Endodermal cell (in vitro differentiated cells): Measurements from ENCODE around the gene POGLUT3. TPM values are rescaled to one million over a fixed set of nuclear protein-coding genes. Genes with fewer than 3 reads are reported as not detected.

ENCODE experiments used
- DNase-seq: peaks from one replicate; pipeline ENCODE4 v3.0.0-alpha.2; 2017
- H3K27ac ChIP-seq: 2 replicates; pipeline ENCODE4 v1.5.1; 2013; ENCODE audit warnings: mild to moderate bottlenecking, low read depth, low read length, moderate library complexity
- H3K27me3 ChIP-seq: 2 replicates; pipeline ENCODE4 v1.6.1; 2013; ENCODE audit warnings: mild to moderate bottlenecking, low read length, moderate library complexity; ENCODE audit not compliant: insufficient read depth, control insufficient read depth, poor library complexity, severe bottlenecking
- H3K36me3 ChIP-seq: 2 replicates; pipeline ENCODE4 v1.7.0; 2013; ENCODE audit warnings: mild to moderate bottlenecking, low read length, moderate library complexity; ENCODE audit not compliant: control insufficient read depth, insufficient read depth
- H3K4me1 ChIP-seq: one replicate; pipeline ENCODE4 v1.7.0; 2013; ENCODE audit warnings: low read length; ENCODE audit not compliant: control insufficient read depth, insufficient read depth
- H3K4me3 ChIP-seq: 2 replicates; pipeline ENCODE4 v1.5.1; 2013; ENCODE audit warnings: mild to moderate bottlenecking, low read length, moderate library complexity
- H3K9ac ChIP-seq: 2 replicates; pipeline ENCODE4 v1.6.1; 2013; ENCODE audit warnings: mild to moderate bottlenecking, low read length, moderate library complexity; ENCODE audit not compliant: poor library complexity, severe bottlenecking; ENCODE audit errors: extremely low read depth
- H3K9me3 ChIP-seq: 2 replicates; pipeline ENCODE4 v1.6.1; 2013; ENCODE audit warnings: mild to moderate bottlenecking, low read length, moderate library complexity; ENCODE audit not compliant: control insufficient read depth
- H3K27ac Mint-ChIP-seq: 2 replicates; pipeline ENCODE4 v1.8.0; 2020; ENCODE audit warnings: mixed read lengths
- H3K27me3 Mint-ChIP-seq: 2 replicates; pipeline ENCODE4 v1.8.0; 2021; ENCODE audit warnings: mild to moderate bottlenecking, mixed read lengths; ENCODE audit not compliant: insufficient read depth
- H3K36me3 Mint-ChIP-seq: 2 replicates; pipeline ENCODE4 v1.8.0; 2020; ENCODE audit warnings: low read depth, mixed read lengths
- H3K4me1 Mint-ChIP-seq: 2 replicates; pipeline ENCODE4 v1.8.0; 2020; ENCODE audit warnings: mixed read lengths
- H3K4me3 Mint-ChIP-seq: 2 replicates; pipeline ENCODE4 v1.8.0; 2020; ENCODE audit warnings: mild to moderate bottlenecking, moderate library complexity, mixed read lengths
- H3K9me3 Mint-ChIP-seq: 2 replicates; pipeline ENCODE4 v1.8.0; 2020; ENCODE audit warnings: mild to moderate bottlenecking, mixed read lengths
- WGBS, 2 experiments: methylation state at CpG; one replicate each; pipeline versions ENCODE4 v1.1.5 to v1.1.7; 2013; ENCODE audit warnings: missing lambda C conversion rate in 2 of 2, mixed read lengths in 1 of 2; ENCODE audit not compliant: insufficient coverage in 1 of 2, insufficient read length in 1 of 2; 5-methylcytosine and 5-hydroxymethylcytosine counted together
- total RNA-seq, 2 donors: library from RNA; stranded (reverse); fragmentation: NEBNext Ultra II Directional in 1 of 2; extraction: Animal tissue kit (Norgen Biotek cat#: 25700) in 1 of 2; gene quantifications; 2 replicates in 1 of 2; 3 replicates in 1 of 2; pipeline ENCODE4 v1.2.1, GENCODE V29; 2021
- TF ChIP-seq, protein P1 (sequence below): fragments of 200-600 bp; sonication (generic); conservative IDR thresholded peaks from 2 replicates; pipeline ENCODE4 v1.5.0; 2021; ENCODE audit warnings: antibody characterized with exemption, mild to moderate bottlenecking

Gene POGLUT3
- total RNA-seq, 2 donors from 2014 or later, result 22.0 to 28.7 TPM

DNA sequence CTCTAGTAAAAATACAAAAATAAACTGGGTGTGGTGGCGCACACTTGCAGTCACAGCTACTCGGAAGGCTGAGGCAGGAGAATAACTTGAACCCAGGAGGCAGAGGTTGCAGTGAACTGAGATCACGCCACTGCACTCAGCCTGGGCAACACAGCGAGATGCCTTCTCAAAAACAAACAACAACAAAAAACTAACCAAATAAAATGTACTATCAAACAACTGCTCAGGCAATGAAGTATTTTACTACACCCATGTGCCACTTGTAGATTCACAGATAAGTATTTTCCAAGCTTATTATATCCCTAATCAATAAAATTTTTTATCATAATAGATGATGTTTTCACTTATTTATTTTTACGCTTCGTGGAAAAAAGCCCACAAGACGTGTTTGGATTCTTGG, 31.8 kb downstream of the POGLUT3 start:
- Mint-ChIP-seq H3K4me1 (peaks cover 3% of the 10 kb centered on the region), H3K4me3 (peak overlapping the region; percentile 85), H3K9me3 (no peaks in the 10 kb centered on the region), H3K36me3 (peaks cover 3% of the 10 kb centered on the region), H3K27ac (no peak overlapping the region), H3K27me3 (no peaks in the 10 kb centered on the region)
- Histone ChIP-seq H3K9ac (peak overlapping the region; percentile 96), H3K4me3 (peak overlapping the region; percentile 91), H3K27me3 (no peaks in the 10 kb centered on the region), H3K4me1 (peaks cover 4% of the 10 kb centered on the region), H3K36me3 (no peaks in the 10 kb centered on the region), H3K9me3 (peaks cover 5% of the 10 kb centered on the region), H3K27ac (no peak overlapping the region)
- TF ChIP-seq, protein P1, sequence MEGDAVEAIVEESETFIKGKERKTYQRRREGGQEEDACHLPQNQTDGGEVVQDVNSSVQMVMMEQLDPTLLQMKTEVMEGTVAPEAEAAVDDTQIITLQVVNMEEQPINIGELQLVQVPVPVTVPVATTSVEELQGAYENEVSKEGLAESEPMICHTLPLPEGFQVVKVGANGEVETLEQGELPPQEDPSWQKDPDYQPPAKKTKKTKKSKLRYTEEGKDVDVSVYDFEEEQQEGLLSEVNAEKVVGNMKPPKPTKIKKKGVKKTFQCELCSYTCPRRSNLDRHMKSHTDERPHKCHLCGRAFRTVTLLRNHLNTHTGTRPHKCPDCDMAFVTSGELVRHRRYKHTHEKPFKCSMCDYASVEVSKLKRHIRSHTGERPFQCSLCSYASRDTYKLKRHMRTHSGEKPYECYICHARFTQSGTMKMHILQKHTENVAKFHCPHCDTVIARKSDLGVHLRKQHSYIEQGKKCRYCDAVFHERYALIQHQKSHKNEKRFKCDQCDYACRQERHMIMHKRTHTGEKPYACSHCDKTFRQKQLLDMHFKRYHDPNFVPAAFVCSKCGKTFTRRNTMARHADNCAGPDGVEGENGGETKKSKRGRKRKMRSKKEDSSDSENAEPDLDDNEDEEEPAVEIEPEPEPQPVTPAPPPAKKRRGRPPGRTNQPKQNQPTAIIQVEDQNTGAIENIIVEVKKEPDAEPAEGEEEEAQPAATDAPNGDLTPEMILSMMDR, result no peak
- 89 to 90% methylated on average over 6 to 7 of the region's 7 CpGs for WGBS, 2 experiments
- no peak for DNase-seq

DNA sequence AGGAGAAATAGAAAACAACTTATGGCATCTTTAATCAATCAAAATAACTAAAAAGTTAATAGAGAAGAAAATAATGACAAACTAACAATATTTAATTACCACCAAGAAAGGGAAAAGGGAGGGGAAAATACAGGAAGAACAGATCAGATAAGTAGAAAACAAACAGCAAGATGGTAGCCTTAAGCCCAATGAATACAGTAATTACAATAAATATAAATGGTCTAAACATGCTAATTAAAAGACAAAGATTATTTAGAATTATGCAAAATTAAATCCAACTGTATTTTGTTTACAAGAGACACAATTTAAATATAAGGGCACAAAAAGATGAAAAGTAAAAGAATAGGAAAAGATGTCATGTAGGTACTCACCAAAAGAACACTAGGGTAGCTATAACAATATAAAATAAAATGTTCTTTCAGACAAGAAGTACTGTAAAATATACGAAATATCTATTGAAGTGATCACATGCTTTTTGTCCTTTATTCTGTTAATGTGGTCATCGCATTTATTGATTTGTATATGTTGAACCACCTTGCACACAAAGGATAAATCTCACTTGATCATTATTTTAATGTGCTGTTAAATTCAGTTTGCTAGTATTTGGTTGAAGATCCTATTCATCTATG, 44.9 kb downstream of the POGLUT3 start:
- peaks cover 18% of the 10 kb centered on the region for H3K9me3 ChIP-seq
- H3K36me3 ChIP-seq, result no peaks in the 10 kb centered on the region
- no peak overlapping the region for H3K9ac ChIP-seq
- no peaks in the 10 kb centered on the region for H3K4me1 ChIP-seq
- H3K4me3 Mint-ChIP-seq, result no peak overlapping the region
- no peaks in the 10 kb centered on the region for H3K4me1 Mint-ChIP-seq
- H3K27ac Mint-ChIP-seq, result no peak overlapping the region
- DNase-seq, result no peak
- TF ChIP-seq, protein P1, result no peak
- no peaks in the 10 kb centered on the region for H3K27me3 ChIP-seq
- H3K36me3 Mint-ChIP-seq, result peaks cover 2% of the 10 kb centered on the region
- H3K9me3 Mint-ChIP-seq, result peaks cover 47% of the 10 kb centered on the region
- peaks cover 2% of the 10 kb centered on the region for H3K27me3 Mint-ChIP-seq
- 83 to 100% methylated on average over 2 of the region's 2 CpGs for WGBS, 2 experiments
- no peak overlapping the region for H3K27ac ChIP-seq
- no peak overlapping the region for H3K4me3 ChIP-seq

Other genes with a start within 250 kb of the POGLUT3 start
- gene C11orf65, start 30.9 kb downstream of the POGLUT3 start, total RNA-seq, result 1 to 10 TPM; 1.3 to 2.8 TPM
- 1 to 10 TPM; 4.8 to 6.4 TPM for gene EXPH5, start 95.4 kb upstream of the POGLUT3 start, total RNA-seq
- 10 to 100 TPM; 31.1 to 32.7 TPM for gene DDX10, start 166.7 kb upstream of the POGLUT3 start, total RNA-seq